22Rv1 (cell line): Measurements from ENCODE around the gene RPL10A.

Experiments used
- ZFX ChIP-seq: fragments of 450-650 bp; IDR thresholded peaks from 2 replicates; pipeline ENCODE4 v1.6.1; 2017; ENCODE audit warnings: antibody characterized with exemption, borderline replicate concordance
- TF ChIP-seq, protein P1 (sequence below): fragments of 450-650 bp; IDR thresholded peaks from 2 replicates; pipeline ENCODE4 v1.5.1; 2017; ENCODE audit warnings: mild to moderate bottlenecking

GRCh38 chr6:35461270-35461669 lies 6.9 kb upstream of the RPL10A start:
- TF ChIP-seq, protein P1, sequence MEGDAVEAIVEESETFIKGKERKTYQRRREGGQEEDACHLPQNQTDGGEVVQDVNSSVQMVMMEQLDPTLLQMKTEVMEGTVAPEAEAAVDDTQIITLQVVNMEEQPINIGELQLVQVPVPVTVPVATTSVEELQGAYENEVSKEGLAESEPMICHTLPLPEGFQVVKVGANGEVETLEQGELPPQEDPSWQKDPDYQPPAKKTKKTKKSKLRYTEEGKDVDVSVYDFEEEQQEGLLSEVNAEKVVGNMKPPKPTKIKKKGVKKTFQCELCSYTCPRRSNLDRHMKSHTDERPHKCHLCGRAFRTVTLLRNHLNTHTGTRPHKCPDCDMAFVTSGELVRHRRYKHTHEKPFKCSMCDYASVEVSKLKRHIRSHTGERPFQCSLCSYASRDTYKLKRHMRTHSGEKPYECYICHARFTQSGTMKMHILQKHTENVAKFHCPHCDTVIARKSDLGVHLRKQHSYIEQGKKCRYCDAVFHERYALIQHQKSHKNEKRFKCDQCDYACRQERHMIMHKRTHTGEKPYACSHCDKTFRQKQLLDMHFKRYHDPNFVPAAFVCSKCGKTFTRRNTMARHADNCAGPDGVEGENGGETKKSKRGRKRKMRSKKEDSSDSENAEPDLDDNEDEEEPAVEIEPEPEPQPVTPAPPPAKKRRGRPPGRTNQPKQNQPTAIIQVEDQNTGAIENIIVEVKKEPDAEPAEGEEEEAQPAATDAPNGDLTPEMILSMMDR, result no peak
- no peak for TF ChIP-seq ZFX
